Spleen (tissue), 11 donors: Measurements from ENCODE around the gene UBE2I. TPM values are rescaled to one million over a fixed set of nuclear protein-coding genes. Genes with fewer than 3 reads are reported as not detected.
"Not testable (repeated sequence)": the region's sequence is repeated elsewhere in the genome, so short reads cannot be mapped to it uniquely, and the experiment has no call there.

Source experiments
- DNase-seq: peaks from one replicate; pipeline ENCODE4 v3.0.0-alpha.2; 2020
- H3K27ac ChIP-seq, 8 donors: fragments of 200-600 bp; sonication (generic) in 7 of 8; 1 replicate in 4 of 8; 2 replicates in 4 of 8; pipeline versions ENCODE4 v1.5.0 to v1.8.0; 2016 to 2021; ENCODE audit warnings: inconsistent platforms in 4 of 8, mild to moderate bottlenecking in 4 of 8, moderate library complexity in 1 of 8
- H3K27me3 ChIP-seq, 7 donors: fragments of 200-600 bp; sonication (generic) in 6 of 7; replicated peaks in 1 of 7; 1 replicate in 4 of 7; 2 replicates in 3 of 7; pipeline versions ENCODE4 v1.5.0 to v1.8.0; 2016 to 2021; ENCODE audit warnings: inconsistent platforms in 3 of 7, mild to moderate bottlenecking in 1 of 7
- H3K36me3 ChIP-seq, 6 donors: fragments of 200-600 bp; sonication (generic) in 5 of 6; 1 replicate in 4 of 6; 2 replicates in 2 of 6; pipeline versions ENCODE4 v1.5.0 to v1.8.0; 2016 to 2021; ENCODE audit warnings: inconsistent platforms in 2 of 6
- H3K4me1 ChIP-seq, 6 donors: fragments of 200-600 bp; sonication (generic) in 5 of 6; 1 replicate in 3 of 6; 2 replicates in 3 of 6; pipeline versions ENCODE4 v1.5.0 to v1.8.0; 2016 to 2021; ENCODE audit warnings: inconsistent platforms in 3 of 6
- H3K4me3 ChIP-seq, 8 donors: fragments of 200-600 bp; sonication (generic) in 7 of 8; 1 replicate in 4 of 8; 2 replicates in 4 of 8; pipeline versions ENCODE4 v1.5.0 to v1.8.0; 2016 to 2021; ENCODE audit warnings: inconsistent platforms in 4 of 8, mild to moderate bottlenecking in 4 of 8, moderate library complexity in 2 of 8
- H3K9me3 ChIP-seq, 8 donors: fragments of 200-600 bp; sonication (generic) in 7 of 8; 1 replicate in 4 of 8; 2 replicates in 4 of 8; pipeline versions ENCODE4 v1.5.0 to v1.8.0; 2016 to 2021; ENCODE audit warnings: inconsistent platforms in 4 of 8
- POLR2A ChIP-seq, 3 donors: fragments of 450-650 bp; IDR thresholded peaks; one replicate each; pipeline ENCODE4 v1.5.1; 2017; ENCODE audit warnings: antibody characterized with exemption in 3 of 3, mild to moderate bottlenecking in 1 of 3
- POLR2AphosphoS5 ChIP-seq, 3 donors: sonication (generic); formaldehyde crosslinking; IDR thresholded peaks; one replicate each; pipeline ENCODE4 v1.5.1; 2017; ENCODE audit warnings: antibody characterized with exemption in 3 of 3
- WGBS, 5 donors: extraction: QIAGEN DNeasy Blood & Tissue Kit in 3 of 5; methylation state at CpG; one replicate each; pipeline versions ENCODE4 v1.1.5 to v1.1.7; 2013 to 2018; 5-methylcytosine and 5-hydroxymethylcytosine counted together
- intact Hi-C: fragments of 100-400 bp; cut with DNase I; formaldehyde crosslinking; loops from one replicate; pipeline ENCODE4 v1.15.0; 2023; ENCODE audit warnings: low total_unique reads
- polyA plus RNA-seq, 3 donors: library from polyadenylated mRNA; stranded (reverse); fragments of 200-250 nt; gene quantifications; one replicate each; pipeline ENCODE4 v1.2.1, GENCODE V29; 2013
- total RNA-seq, 7 donors: library from RNA; depleted of rRNA in 3 of 7; stranded (reverse); fragments of >200 nt in 3 of 7; fragmentation: NEBNext Ultra II Directional in 4 of 7; extraction: Animal tissue kit (Norgen Biotek cat#: 25700) in 4 of 7; gene quantifications; one replicate each; pipeline versions ENCODE4 v1.1.0 to v1.2.1, GENCODE V29; 2016 to 2021
- TF ChIP-seq, protein P1 (sequence below), 11 experiments: fragments of 200-600 bp in 7 of 11; fragments of 450-650 bp in 4 of 11; sonication (generic) in 4 of 11; IDR thresholded peaks in 8 of 11; conservative IDR thresholded peaks in 3 of 11; 1 replicate in 7 of 11; 2 replicates in 4 of 11; pipeline versions ENCODE4 v1.4.0 to v1.8.0; 2016 to 2021; ENCODE audit warnings: antibody characterized with exemption in 11 of 11, inconsistent platforms in 4 of 11, mild to moderate bottlenecking in 1 of 11
- donor health status: healthy with polysubstance abuse.
- donor health status: DM: no; HTN: no; CAD: no; lungs with moderate emphysema.
- donor health status: DM: no; HTN: no; CAD: no.
- donor health status: Bipolar disorder and iron deficiency.
- donor health status: healthy.
- donor health status: DM: no; HTN: no; CAD: no.
- donor health status: DM: yes; HTN: yes; CAD: no.

The UBE2I gene
- total and polyA plus RNA-seq, 10 donors: 78.1 to 142 (median 119) TPM

DNA sequence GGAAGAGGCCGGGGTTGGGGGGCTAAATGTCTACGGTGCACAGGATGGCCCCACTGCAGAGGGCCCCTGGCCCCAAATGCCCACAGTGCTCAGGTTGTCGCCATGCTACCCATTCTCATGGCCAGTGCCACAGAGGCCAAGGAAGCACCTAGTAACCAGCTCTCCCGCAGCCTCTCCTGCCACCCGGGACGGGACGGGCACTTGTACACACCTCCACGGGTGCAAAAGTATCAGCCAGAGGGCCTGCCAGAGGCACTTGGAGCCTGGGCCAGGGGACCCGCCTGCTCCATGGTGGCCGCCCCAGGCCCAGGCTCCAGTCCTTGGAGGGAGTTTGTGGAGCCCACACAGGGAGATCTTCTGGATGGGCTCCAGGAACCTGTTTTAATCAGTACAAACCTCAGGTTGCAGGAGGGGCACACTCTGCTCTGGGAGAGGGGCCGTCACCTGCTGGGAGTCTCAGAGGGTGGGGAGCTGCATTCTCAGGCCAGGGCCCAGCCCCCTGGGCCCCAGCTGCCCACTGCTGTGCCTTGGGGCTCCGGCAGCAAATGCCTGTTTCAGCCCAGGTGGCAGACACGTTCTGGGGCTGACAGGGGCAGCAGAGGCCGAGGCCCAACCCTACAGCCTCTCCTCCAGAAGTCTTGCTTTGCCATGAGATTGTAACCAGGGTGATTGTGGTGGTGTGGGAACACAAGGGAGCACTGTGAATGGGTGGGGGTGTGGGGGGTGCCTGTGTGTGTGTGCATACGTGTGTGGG is 45.7 kb upstream of the UBE2I start:
- Histone ChIP-seq H3K9me3 (no peaks in the 10 kb centered on the region), H3K4me1 (peaks cover 0 to 20% (median 9%) of the 10 kb centered on the region in 6 donors), H3K27ac (no peak overlapping the region), H3K36me3 (no peaks in the 10 kb centered on the region), H3K4me3 (no peak overlapping the region), H3K27me3 (peaks cover 0 to 56% (median 45%) of the 10 kb centered on the region in 7 donors)
- TF ChIP-seq POLR2A (IDR thresholded peaks at IDR 0.05) (no peak), POLR2AphosphoS5 (IDR thresholded peaks at IDR 0.05) (no peak)
- TF ChIP-seq, protein P1, sequence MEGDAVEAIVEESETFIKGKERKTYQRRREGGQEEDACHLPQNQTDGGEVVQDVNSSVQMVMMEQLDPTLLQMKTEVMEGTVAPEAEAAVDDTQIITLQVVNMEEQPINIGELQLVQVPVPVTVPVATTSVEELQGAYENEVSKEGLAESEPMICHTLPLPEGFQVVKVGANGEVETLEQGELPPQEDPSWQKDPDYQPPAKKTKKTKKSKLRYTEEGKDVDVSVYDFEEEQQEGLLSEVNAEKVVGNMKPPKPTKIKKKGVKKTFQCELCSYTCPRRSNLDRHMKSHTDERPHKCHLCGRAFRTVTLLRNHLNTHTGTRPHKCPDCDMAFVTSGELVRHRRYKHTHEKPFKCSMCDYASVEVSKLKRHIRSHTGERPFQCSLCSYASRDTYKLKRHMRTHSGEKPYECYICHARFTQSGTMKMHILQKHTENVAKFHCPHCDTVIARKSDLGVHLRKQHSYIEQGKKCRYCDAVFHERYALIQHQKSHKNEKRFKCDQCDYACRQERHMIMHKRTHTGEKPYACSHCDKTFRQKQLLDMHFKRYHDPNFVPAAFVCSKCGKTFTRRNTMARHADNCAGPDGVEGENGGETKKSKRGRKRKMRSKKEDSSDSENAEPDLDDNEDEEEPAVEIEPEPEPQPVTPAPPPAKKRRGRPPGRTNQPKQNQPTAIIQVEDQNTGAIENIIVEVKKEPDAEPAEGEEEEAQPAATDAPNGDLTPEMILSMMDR (IDR thresholded peaks at IDR 0.05 in 8 of 11, conservative IDR thresholded peaks at IDR 0.05 in 3 of 11): no peak
- WGBS, 5 donors: 78 to 89% (median 82%) methylated on average over 6 to 15 of the region's 15 CpGs
- intact Hi-C loops: no loop called here
- no peak for DNase-seq

DNA sequence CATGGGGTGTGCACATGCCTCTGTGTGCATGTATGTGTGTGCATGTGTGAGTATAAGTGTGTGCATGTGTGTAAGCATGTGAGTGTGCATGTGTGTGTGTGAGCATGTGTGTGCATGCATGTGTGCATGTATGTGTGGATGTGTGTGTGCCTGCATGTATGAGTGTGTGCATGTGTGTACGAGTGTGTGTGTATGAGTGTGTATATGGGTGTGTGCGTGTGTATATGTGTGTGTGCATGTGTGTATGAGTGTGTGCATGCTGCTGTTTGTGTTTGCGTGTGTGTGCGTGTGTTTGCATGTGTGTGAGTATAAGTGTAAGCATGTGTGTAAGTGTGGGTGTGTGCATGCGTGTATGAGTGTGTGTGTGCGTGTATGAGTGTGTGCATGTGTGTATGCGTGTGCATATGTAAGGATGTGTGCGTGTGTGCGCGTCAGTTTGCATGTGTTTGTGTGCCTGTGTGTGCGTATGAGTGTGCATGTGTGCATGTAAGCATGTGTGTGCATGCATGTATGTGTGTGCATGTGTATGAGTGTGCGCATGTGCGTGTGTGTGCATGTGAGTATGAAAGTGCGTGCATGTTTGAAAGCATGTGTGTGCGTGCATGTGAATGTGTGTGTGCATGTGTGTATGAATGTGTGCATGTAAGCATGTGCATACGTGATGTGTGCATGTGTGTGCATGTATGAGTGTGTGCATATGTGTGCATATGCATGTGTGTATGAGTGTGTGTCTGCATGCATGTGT is 44.9 kb upstream of the UBE2I start:
- Histone ChIP-seq H3K27me3 (peaks cover 0 to 56% (median 37%) of the 10 kb centered on the region in 7 donors), H3K4me1 (peaks cover 0 to 12% (median 4%) of the 10 kb centered on the region in 6 donors)
- WGBS, 5 donors: 76 to 99% (median 95%) methylated on average over 16 of the region's 16 CpGs

DNA sequence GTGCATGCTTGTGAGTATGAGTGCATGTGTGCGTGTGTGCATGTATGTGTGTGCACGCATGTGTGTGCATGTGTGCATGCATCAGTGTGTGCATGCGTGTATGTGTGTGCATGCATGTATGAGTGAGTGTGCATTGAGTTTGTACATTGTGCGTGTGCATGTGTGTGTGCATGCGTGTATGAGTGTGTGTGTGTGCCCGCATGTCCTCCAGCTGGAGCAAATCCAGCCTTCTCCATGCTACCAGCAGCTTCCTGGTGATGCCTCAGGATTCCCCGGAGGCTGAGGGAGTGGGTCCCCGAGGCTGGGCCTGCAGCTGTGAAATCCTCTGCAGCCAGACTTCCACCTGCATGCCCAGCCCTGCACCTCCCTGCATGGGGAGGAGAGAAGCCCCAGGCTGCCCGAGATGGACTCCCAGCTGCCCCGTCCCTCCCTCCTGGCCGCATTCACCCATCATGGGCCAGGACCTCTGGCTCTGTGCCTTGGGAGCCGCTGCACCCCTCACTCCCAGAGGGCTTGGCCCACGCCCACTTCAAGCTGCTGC is 44.3 kb upstream of the UBE2I start:
- 68 to 90% (median 83%) methylated on average over 6 to 13 of the region's 13 CpGs for WGBS, 5 donors
- no peaks in the 10 kb centered on the region for H3K36me3 ChIP-seq
- peaks cover 0 to 9% (median 3%) of the 10 kb centered on the region in 6 donors for H3K4me1 ChIP-seq
- H3K4me3 ChIP-seq: no peak overlapping the region
- H3K27me3 ChIP-seq: peaks cover 0 to 56% (median 31%) of the 10 kb centered on the region in 7 donors
- intact Hi-C loops: no loop called here
- TF ChIP-seq, protein P1 (IDR thresholded peaks at IDR 0.05 in 8 of 11, conservative IDR thresholded peaks at IDR 0.05 in 3 of 11): no peak
- TF ChIP-seq POLR2AphosphoS5 (IDR thresholded peaks at IDR 0.05) (no peak), POLR2A (IDR thresholded peaks at IDR 0.05) (no peak)
- no peaks in the 10 kb centered on the region for H3K9me3 ChIP-seq
- DNase-seq: no peak
- H3K27ac ChIP-seq: no peak overlapping the region

More for the DNA sequence above, 44.9 kb upstream of the UBE2I start:
- H3K36me3 ChIP-seq: no peaks in the 10 kb centered on the region
- intact Hi-C loops: no loop called here
- no peaks in the 10 kb centered on the region for H3K9me3 ChIP-seq
- H3K4me3 ChIP-seq: no peak overlapping the region
- DNase-seq: no peak
- H3K27ac ChIP-seq: no peak overlapping the region
- TF ChIP-seq POLR2AphosphoS5 (IDR thresholded peaks at IDR 0.05) (no peak), POLR2A (IDR thresholded peaks at IDR 0.05) (no peak)
- TF ChIP-seq, protein P1 (IDR thresholded peaks at IDR 0.05 in 8 of 11, conservative IDR thresholded peaks at IDR 0.05 in 3 of 11): no peak

DNA sequence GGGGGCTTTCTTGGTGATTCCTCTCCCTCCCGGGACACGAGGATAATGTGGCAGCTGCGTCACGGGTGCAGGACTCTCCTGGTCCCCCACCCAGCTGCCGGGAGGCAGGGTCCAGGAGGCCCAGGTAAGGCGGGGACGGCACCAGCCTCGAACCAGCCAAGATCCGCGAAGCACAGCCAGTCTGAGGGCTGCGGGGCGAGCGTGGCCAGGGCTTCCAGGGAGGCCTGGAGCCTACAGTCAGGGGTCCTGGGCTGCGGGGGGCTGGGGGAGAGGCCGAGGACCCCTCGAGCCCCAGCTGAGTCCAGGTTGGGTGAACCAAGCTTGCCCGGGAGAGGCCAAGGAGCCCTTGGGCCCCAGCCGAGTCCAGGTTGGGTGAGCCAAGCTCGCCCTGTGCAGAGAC is 43.6 kb upstream of the UBE2I start:
- TF ChIP-seq POLR2AphosphoS5 (IDR thresholded peaks at IDR 0.05) (no peak), POLR2A (IDR thresholded peaks at IDR 0.05) (no peak)
- TF ChIP-seq, protein P1 (IDR thresholded peaks at IDR 0.05 in 8 of 11, conservative IDR thresholded peaks at IDR 0.05 in 3 of 11): no peak
- H3K4me3 ChIP-seq: no peak overlapping the region
- intact Hi-C loops: no loop called here
- no peak for DNase-seq
- peaks cover 0 to 52% (median 25%) of the 10 kb centered on the region in 7 donors for H3K27me3 ChIP-seq
- peaks cover 0 to 9% (median 3%) of the 10 kb centered on the region in 6 donors for H3K4me1 ChIP-seq
- WGBS, 5 donors: 82 to 91% (median 89%) methylated on average over 11 to 19 of the region's 19 CpGs
- no peaks in the 10 kb centered on the region for H3K9me3 ChIP-seq
- no peaks in the 10 kb centered on the region for H3K36me3 ChIP-seq
- H3K27ac ChIP-seq: no peak overlapping the region

DNA sequence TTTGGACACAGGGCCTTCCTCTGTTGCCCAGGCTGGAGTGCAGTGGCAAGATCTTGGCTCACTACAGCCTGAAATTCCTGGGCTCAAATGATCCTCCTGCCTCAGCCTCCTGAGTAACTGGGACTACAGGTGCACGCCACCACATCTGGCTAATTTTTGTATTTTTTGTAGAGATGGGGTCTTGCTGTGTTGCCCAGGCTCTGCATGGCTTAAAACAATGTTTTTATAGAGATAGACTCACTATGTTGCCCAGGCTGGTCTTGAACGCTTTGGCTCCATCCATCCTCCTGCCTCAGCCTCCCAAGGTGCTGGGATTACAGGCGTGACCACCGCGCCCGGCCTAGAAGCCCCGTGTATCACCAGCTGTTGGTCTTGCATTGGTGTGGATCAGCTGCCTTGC is 40.0 kb upstream of the UBE2I start:
- Histone ChIP-seq H3K4me1 (peaks cover 0 to 11% (median 6%) of the 10 kb centered on the region in 6 donors), H3K27me3 (peaks cover 0 to 58% (median 14%) of the 10 kb centered on the region in 7 donors)
- H3K36me3 ChIP-seq, DNase-seq, H3K9me3 ChIP-seq, intact Hi-C loops, H3K27ac ChIP-seq, H3K4me3 ChIP-seq: not testable (repeated sequence)
- WGBS, 5 donors: 90 to 94% (median 92%) methylated on average over 7 of the region's 7 CpGs
